ENCODE data around the gene ANKRD42. TPM values are rescaled to one million over a fixed set of nuclear protein-coding genes. Genes with fewer than 3 reads are reported as not detected.
A peak's percentile ranks its signal among the peaks of the same experiment; 100 is the strongest.

ANKRD42 gene
- polyA plus RNA-seq, 2 of the 4 experiments (the other 2 are of a cell fraction), result 9.1 to 13.2 TPM

- CTCF ChIA-PET, result no interaction called here
- TF ChIP-seq RNF2 (IDR thresholded peaks at IDR 0.05; ENCODE audit: borderline replicate concordance, low read depth) (no peak), RCOR1 (IDR thresholded peaks at IDR 0.05; ENCODE audit: low read depth, low read length) (no peak), BHLHE40 (IDR thresholded peaks at IDR 0.05; ENCODE audit: low read depth, low read length) (no peak), ESRRA (IDR thresholded peaks at IDR 0.05; ENCODE audit: borderline replicate concordance, low read length) (no peak), FOSB (CRISPR knock-in tag; IDR thresholded peaks at IDR 0.05) (no peak), TP53 (CRISPR knock-in tag; IDR thresholded peaks at IDR 0.05) (no peak), CBX8 (IDR thresholded peaks at IDR 0.05) (no peak), JUN (IDR thresholded peaks at IDR 0.05) (no peak), CBX2 (IDR thresholded peaks at IDR 0.05; ENCODE audit: borderline replicate concordance, low read depth) (no peak), PBX3 (IDR thresholded peaks at IDR 0.05) (no peak), MYC (IDR thresholded peaks at IDR 0.05; ENCODE audit: borderline replicate concordance, low read length) (no peak), ZSCAN20 (CRISPR knock-in tag; IDR thresholded peaks at IDR 0.05) (no peak), USF2 (IDR thresholded peaks at IDR 0.05) (no peak)
- POLR2A ChIA-PET, result no interaction called here
- H3K4me1 ChIP-seq, result peaks cover 17% of the 10 kb centered on the region
- H3K9me3 ChIP-seq, result no peaks in the 10 kb centered on the region
- DNase-seq (ENCODE audit: low read depth in 1 of 2, low spot score in 1 of 2) (no peak), ATAC-seq (no peak), FAIRE-seq (no peak)
- no peak overlapping the region for H3K27ac ChIP-seq
- H3K4me3 ChIP-seq, result no peak overlapping the region
- whole genome bisulfite sequencing (ENCODE audit: missing lambda C conversion rate), result 93% methylated on average over 5 of the region's 5 CpGs
- no peak overlapping the region for H3K4me2 ChIP-seq
Measured at GRCh38 chr11:83191491-83191890, 2.0 kb upstream of the ANKRD42 start.

- ChIA-PET POLR2A (no interaction called here), CTCF (no interaction called here)
- FAIRE-seq (no peak), DNase-seq (ENCODE audit: low read depth in 1 of 2, low spot score in 1 of 2) (no peak), ATAC-seq (no peak)
- Histone ChIP-seq H3K9me3 (no peaks in the 10 kb centered on the region), H3K27ac (no peak overlapping the region), H3K4me2 (peak overlapping the region; percentile 85), H3K4me3 (peak overlapping the region; percentile 73; the same call in 2 of the 3 replicates), H3K4me1 (peaks cover 17% of the 10 kb centered on the region)
- 91% methylated on average over 11 of the region's 11 CpGs for WGBS (ENCODE audit: missing lambda C conversion rate)
- TF ChIP-seq NPAS2 (CRISPR knock-in tag; IDR thresholded peaks at IDR 0.05; ENCODE audit: borderline replicate concordance) (no peak), ATOH8 (CRISPR knock-in tag; IDR thresholded peaks at IDR 0.05; ENCODE audit: low read depth) (no peak), CBX8 (IDR thresholded peaks at IDR 0.05) (no peak), MAFK (IDR thresholded peaks at IDR 0.05; ENCODE audit: partially characterized antibody) (no peak), CHD4 (IDR thresholded peaks at IDR 0.05; ENCODE audit: borderline replicate concordance) (no peak), NR3C1 (IDR thresholded peaks at IDR 0.05) (no peak), SREBF2 (IDR thresholded peaks at IDR 0.05) (no peak), FOSL2 (IDR thresholded peaks at IDR 0.05) (no peak), FOSL2 (CRISPR knock-in tag; IDR thresholded peaks at IDR 0.05) (no peak), ZNF302 (CRISPR knock-in tag; IDR thresholded peaks at IDR 0.05) (no peak), EP300 (IDR thresholded peaks at IDR 0.05) (no peak), RAD21 (conservative IDR thresholded peaks at IDR 0.05 in 1 of 2, IDR thresholded peaks at IDR 0.05 in 1 of 2) (no peak), CHD2 (IDR thresholded peaks at IDR 0.05; ENCODE audit: low read length, partially characterized antibody) (no peak), NFE2L2 (conservative IDR thresholded peaks at IDR 0.05; ENCODE audit: low read length) (no peak), PHF8 (IDR thresholded peaks at IDR 0.05; ENCODE audit: borderline replicate concordance, low read depth) (no peak), ZC3H11A (IDR thresholded peaks at IDR 0.05) (no peak), E2F6 (IDR thresholded peaks at IDR 0.05; ENCODE audit: borderline replicate concordance, low read depth) (no peak)
Measured at GRCh38 chr11:83191986-83192385, 1.5 kb upstream of the ANKRD42 start.

All from A549 (cell line).